GM11168 (cell line): Measurements from ENCODE around the gene OR1D2.
"Not testable (repeated sequence)": the region's sequence is repeated elsewhere in the genome, so short reads cannot be mapped to it uniquely, and the experiment has no call there.

Experiments
- in situ Hi-C: fragments of 300-500 bp; cut with MboI; formaldehyde crosslinking; loops from one replicate; pipeline ENCODE4 v1.12.0; 2022; ENCODE audit warnings: low sequenced_read_pairs; ENCODE audit not compliant: unreplicated experiment

Gene OR1D2

GRCh38 chr17:3104322-3104721, at the start of gene OR1D2:
Gene OR1D2, minus strand, starts transcription at chr17:3104422. Its CDS starts 11,426 bp downstream, at chr17:3092996.
- in situ Hi-C loops = no loop called here

- in situ Hi-C loops = not testable (repeated sequence)
These were observed 33.3 kb upstream of the OR1D2 start for GRCh38 chr17:3137494-3137893.

- in situ Hi-C loops = no loop called here
These were observed 23.2 kb upstream of the OR1D2 start, which contains the start of gene OR1G1 for GRCh38 chr17:3127451-3127850. Gene OR1G1, minus strand, starts transcription at chr17:3127551. Its CDS starts 0 bp downstream, at chr17:3127551.

GRCh38 chr17:3073850-3074249, 30.4 kb downstream of the OR1D2 start:
- in situ Hi-C loops = loop anchor here (5.0 kb wide), 1 partner anchor 158 kb away; no protein-coding TSS in a partner anchor

GRCh38 chr17:3065192-3065591, 39.0 kb downstream of the OR1D2 start:
- in situ Hi-C loops = not testable (repeated sequence)

GRCh38 chr17:3063507-3063906, 40.7 kb downstream of the OR1D2 start, which contains the start of gene OR1D5:
Gene OR1D5, minus strand, starts transcription at chr17:3063607. Its CDS starts 0 bp downstream, at chr17:3063607.
- in situ Hi-C loops = not testable (repeated sequence)

GRCh38 chr17:3062824-3063377, 41.3 kb downstream of the OR1D2 start:
- in situ Hi-C loops = not testable (repeated sequence)

GRCh38 chr17:3054868-3055267, 49.4 kb downstream of the OR1D2 start:
- in situ Hi-C loops = not testable (repeated sequence)

- in situ Hi-C loops = loop anchor here (25.0 kb wide), 1 partner anchor 613 kb away; the partner anchor contains the start of genes EMC6 and TAX1BP3
These were observed 54.4 kb downstream of the OR1D2 start for GRCh38 chr17:3049705-3050295.

- in situ Hi-C loops = loop anchor here (25.0 kb wide), 1 partner anchor 613 kb away; the partner anchor contains the start of genes EMC6 and TAX1BP3
These were observed 55.3 kb downstream of the OR1D2 start for GRCh38 chr17:3048727-3049471.

GRCh38 chr17:3046753-3047152, 57.5 kb downstream of the OR1D2 start:
- in situ Hi-C loops = loop anchor here (25.0 kb wide), 1 partner anchor 616 kb away; the partner anchor contains the start of genes EMC6 and TAX1BP3

GRCh38 chr17:3043737-3044365, 60.4 kb downstream of the OR1D2 start:
- in situ Hi-C loops = loop anchor here (25.0 kb wide), 1 partner anchor 618 kb away; the partner anchor contains the start of genes EMC6 and TAX1BP3

- in situ Hi-C loops = loop anchor here (25.0 kb wide), 1 partner anchor 621 kb away; the partner anchor contains the start of genes EMC6 and TAX1BP3
These were observed 63.3 kb downstream of the OR1D2 start for GRCh38 chr17:3040882-3041281.

- in situ Hi-C loops = loop anchor here (25.0 kb wide), 1 partner anchor 623 kb away; the partner anchor contains the start of genes EMC6 and TAX1BP3
These were observed 64.5 kb downstream of the OR1D2 start for GRCh38 chr17:3039736-3040135.

- in situ Hi-C loops = loop anchor here (25.0 kb wide), 1 partner anchor 623 kb away; the partner anchor contains the start of genes EMC6 and TAX1BP3
These were observed 65.3 kb downstream of the OR1D2 start for GRCh38 chr17:3038941-3039340.
